HEK293T (cell line): ENCODE results near the gene OVOL2.

ENCODE experiments used
- FOXK2 ChIP-seq: fragments of 450-650 bp; IDR thresholded peaks from 2 replicates; pipeline ENCODE4 v1.6.1; 2016; ENCODE audit warnings: mild to moderate bottlenecking
- FOXM1 ChIP-seq: fragments of 450-650 bp; IDR thresholded peaks from 2 replicates; pipeline ENCODE4 v1.6.1; 2017; ENCODE audit warnings: mild to moderate bottlenecking, borderline replicate concordance
- ZNF384 ChIP-seq: fragments of 450-650 bp; IDR thresholded peaks from 2 replicates; pipeline ENCODE4 v1.6.1; 2016

DNA sequence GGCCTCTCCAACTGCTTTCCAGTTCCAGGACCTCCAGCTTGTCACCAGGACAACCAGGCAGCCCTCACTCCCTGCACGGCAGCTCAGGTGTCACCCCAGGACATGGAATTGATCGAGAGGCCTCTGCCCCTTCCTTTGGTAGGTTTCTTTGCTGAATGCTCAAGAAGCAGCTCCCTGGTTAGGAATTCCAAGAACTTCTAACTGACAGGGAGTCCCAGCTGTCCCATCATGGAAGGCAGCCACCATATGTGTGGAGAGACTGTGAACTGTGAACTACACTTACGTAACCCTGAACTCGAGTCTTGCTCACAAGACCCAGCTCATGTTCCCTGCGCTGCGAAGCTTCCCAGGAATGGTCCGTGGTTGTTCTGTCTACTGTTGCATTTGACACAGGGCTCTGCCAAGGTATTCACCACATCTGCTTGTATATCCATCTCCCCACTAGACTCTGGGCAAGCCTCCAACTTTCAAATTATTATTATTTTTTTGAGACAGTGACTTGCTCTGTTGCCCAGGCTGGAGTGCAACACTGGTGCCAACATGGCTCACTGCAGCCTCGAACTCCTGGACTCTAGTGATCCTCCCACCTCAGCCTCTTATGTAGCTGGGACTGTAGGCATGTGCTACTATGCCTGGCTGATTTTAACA lies 53.2 kb downstream of the OVOL2 start:
- no peak for TF ChIP-seq ZNF384
- no peak for TF ChIP-seq FOXM1
- TF ChIP-seq FOXK2 = no peak
